B cell (primary cell): ENCODE measurements around the gene PRR9.

Experiments
- CTCF ChIP-seq: fragments of 200-600 bp; IDR thresholded peaks from one replicate; pipeline ENCODE4 v1.8.0; 2022; ENCODE audit warnings: antibody characterized with exemption, mild to moderate bottlenecking
- EZH2 ChIP-seq: IDR thresholded peaks from 2 replicates; pipeline ENCODE4 v1.6.1; 2012; ENCODE audit warnings: borderline replicate concordance, low read depth, mild to moderate bottlenecking, moderate library complexity, low read length; ENCODE audit not compliant: insufficient read depth, poor library complexity, severe bottlenecking

- TF ChIP-seq CTCF (no peak), EZH2 (no peak)
Measured at GRCh38 chr1:153251087-153251486, 33.7 kb downstream of the PRR9 start.
